K562 (cell line): ENCODE measurements around the gene NEK2. TPM values are rescaled to one million over a fixed set of nuclear protein-coding genes. Genes with fewer than 3 reads are reported as not detected.

Experiments used
- BCL6 ChIP-seq: fragments of 250-450 bp; sonication (Bioruptor Pico); IDR thresholded peaks from 2 replicates; pipeline ENCODE4 v1.4.0; 2020
- CBFA2T3 ChIP-seq: fragments of 450-650 bp; IDR thresholded peaks from 2 replicates; pipeline ENCODE4 v1.6.1; 2017
- ELF1 ChIP-seq: fragments of 200-800 bp; sonication (Bioruptor generic); IDR thresholded peaks from 2 replicates; pipeline ENCODE4 v1.6.1; 2016; ENCODE audit warnings: missing genetic modification characterization, missing compliant biosample characterization
- HMG20A ChIP-seq: fragments of 450-650 bp; formaldehyde crosslinking; conservative IDR thresholded peaks from 2 replicates; pipeline ENCODE4 v1.4.0; 2020; ENCODE audit warnings: mild to moderate bottlenecking, mixed read lengths
- KDM4B ChIP-seq, 2 experiments: fragments of 450-650 bp in 1 of 2; sonication (generic) in 1 of 2; IDR thresholded peaks; 2 replicates each; pipeline ENCODE4 v1.6.1; 2016 to 2017; ENCODE audit warnings: borderline replicate concordance in 2 of 2, antibody characterized with exemption in 1 of 2, low read depth in 1 of 2, mild to moderate bottlenecking in 1 of 2
- MBD2 ChIP-seq: sonication (generic); IDR thresholded peaks from 2 replicates; pipeline ENCODE4 v1.6.1; 2016; ENCODE audit warnings: low read depth, borderline replicate concordance
- NBN ChIP-seq: fragments of 450-650 bp; IDR thresholded peaks from 2 replicates; pipeline ENCODE4 v1.6.1; 2016; ENCODE audit warnings: low read depth, mild to moderate bottlenecking
- NEUROD1 ChIP-seq: fragments of 150-350 bp; IDR thresholded peaks from 2 replicates; pipeline ENCODE4 v1.6.1; 2014; ENCODE audit warnings: borderline replicate concordance, low read length, low read depth; ENCODE audit not compliant: partially characterized antibody
- PHF20 ChIP-seq: fragments of 450-650 bp; IDR thresholded peaks from 2 replicates; pipeline ENCODE4 v1.6.1; 2018; ENCODE audit not compliant: partially characterized antibody
- PRMT5 ChIP-seq: sonication (generic); formaldehyde crosslinking; IDR thresholded peaks from 2 replicates; pipeline ENCODE4 v1.5.0; 2020; ENCODE audit warnings: missing genetic modification reagents
- RBM17 ChIP-seq: fragments of 200-400 bp; formaldehyde crosslinking; IDR thresholded peaks from 2 replicates; pipeline ENCODE4 v1.6.1; 2017; ENCODE audit warnings: low read depth, mild to moderate bottlenecking, low read length, borderline replicate concordance
- SRF ChIP-seq, 2 experiments: fragments of 250-450, 450-650 bp in 1 of 2; sonication (Bioruptor Pico) in 1 of 2; sonication (generic) in 1 of 2; formaldehyde crosslinking; IDR thresholded peaks; 2 replicates each; pipeline versions ENCODE4 v1.5.0 to v1.5.1; 2020 to 2022; ENCODE audit warnings: mild to moderate bottlenecking in 1 of 2, missing genetic modification reagents in 1 of 2
- TAF7 ChIP-seq: fragments of 450-650 bp; IDR thresholded peaks from 2 replicates; pipeline ENCODE4 v1.6.1; 2016; ENCODE audit warnings: missing genetic modification characterization, missing compliant biosample characterization
- TEAD2 ChIP-seq: fragments of 450-650 bp; IDR thresholded peaks from 2 replicates; pipeline ENCODE4 v1.6.1; 2016; ENCODE audit warnings: missing genetic modification characterization, control low read depth, missing compliant biosample characterization
- TEAD4 ChIP-seq, 2 experiments: sonication (generic) in 1 of 2; formaldehyde crosslinking in 1 of 2; IDR thresholded peaks; 2 replicates each; pipeline versions ENCODE4 v1.6.1 to v1.8.0; 2012 to 2022; ENCODE audit warnings: borderline replicate concordance in 1 of 2, inconsistent platforms in 1 of 2, low read length in 1 of 2, mild to moderate bottlenecking in 1 of 2, missing genetic modification reagents in 1 of 2
- ZBTB33 ChIP-seq: sonication (generic); formaldehyde crosslinking; IDR thresholded peaks from 2 replicates; pipeline ENCODE4 v1.8.1; 2023; ENCODE audit warnings: mild to moderate bottlenecking, missing genetic modification reagents
- ZNF407 ChIP-seq: fragments of 450-650 bp; IDR thresholded peaks from 2 replicates; pipeline ENCODE4 v1.6.1; 2016; ENCODE audit warnings: low read depth
- ZZZ3 ChIP-seq: fragments of 450-650 bp; IDR thresholded peaks from 2 replicates; pipeline ENCODE4 v1.6.1; 2016; ENCODE audit warnings: antibody characterized with exemption, mild to moderate bottlenecking, moderate library complexity
- polyA plus RNA-seq, 8 experiments: library from polyadenylated mRNA; depleted of rRNA in 4 of 8; stranded (reverse) in 5 of 8; unstranded in 3 of 8; fragments of >200 nt; fragmentation: Nextera tagmentation in 2 of 8; fragmentation: Illumina TruSeq in 1 of 8; extraction: Ambion mirVana in 2 of 8; extraction: Trizol in 1 of 8; gene quantifications; 2 replicates each; pipeline versions ENCODE4 v1.2.1 to v1.2.3, GENCODE V29; 2011 to 2014; ENCODE audit warnings: inconsistent platforms in 1 of 8, missing spikeins in 1 of 8
- total RNA-seq, 7 experiments: library from RNA; depleted of rRNA in 6 of 7; stranded (reverse); fragments of >200 nt in 6 of 7; fragmentation: Illumina TruSeq in 2 of 7; extraction: Trizol in 2 of 7; gene quantifications; 2 replicates each; pipeline versions ENCODE4 v1.2.1 to v1.2.3, GENCODE V29; 2011 to 2021; ENCODE audit warnings: low replicate concordance in 1 of 7
- TF ChIP-seq, protein P1 (sequence below): IDR thresholded peaks from 2 replicates; pipeline ENCODE4 v1.6.1; 2011; ENCODE audit not compliant: insufficient read length; ENCODE audit errors: extremely low read depth

The NEK2 gene
- total and polyA plus RNA-seq, 9 of the 15 experiments (the other 6 are each of a cell fraction or from before 2014, with no cell fraction given), result 30.0 to 74.7 (median 66.4) TPM

DNA sequence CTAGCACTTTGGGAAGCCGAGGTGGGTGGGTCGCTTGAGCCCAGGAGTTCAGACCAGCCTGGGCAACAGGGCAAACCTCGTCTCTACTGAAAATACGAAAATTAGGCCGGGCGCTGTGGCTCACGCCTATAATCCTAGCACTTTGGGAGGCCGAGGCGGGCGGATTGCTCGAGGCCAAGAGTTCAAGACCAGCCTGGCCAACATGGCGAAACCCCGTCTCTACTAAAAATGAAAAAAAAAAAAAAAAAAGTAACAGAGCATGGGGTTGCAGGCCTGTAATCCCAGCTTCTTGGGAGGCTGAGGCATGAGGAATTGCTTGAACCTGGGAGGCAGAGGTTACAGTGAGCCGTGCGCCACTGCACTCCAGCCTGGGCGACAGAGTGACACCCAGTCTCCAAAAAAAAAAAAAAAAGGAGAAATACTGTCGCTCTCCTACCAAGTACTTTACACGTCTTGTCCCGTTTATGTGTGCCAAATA, 724 bp upstream of the NEK2 start (continued):
- no peak for TF ChIP-seq ZNF407
- no peak for TF ChIP-seq NEUROD1
- no peak; the same call in 1 of the 2 replicates for TF ChIP-seq NBN
- TF ChIP-seq SRF (CRISPR knock-in tag; IDR thresholded peaks at IDR 0.05), result no peak
- no peak for TF ChIP-seq CBFA2T3
- TF ChIP-seq KDM4B (IDR thresholded peaks at IDR 0.05; ENCODE audit: borderline replicate concordance in 2 of 2, low read depth in 1 of 2), result no peak
- no peak for TF ChIP-seq ZZZ3
- TF ChIP-seq ELF1 (tag), result no peak
- no peak for TF ChIP-seq TEAD4 (IDR thresholded peaks at IDR 0.05; ENCODE audit: low read length)
- no peak for TF ChIP-seq TEAD4 (CRISPR knock-in tag; IDR thresholded peaks at IDR 0.05; ENCODE audit: borderline replicate concordance)
- no peak for TF ChIP-seq BCL6 (CRISPR knock-in tag)
- TF ChIP-seq PHF20, result peak; percentile 7
- TF ChIP-seq, protein P1, sequence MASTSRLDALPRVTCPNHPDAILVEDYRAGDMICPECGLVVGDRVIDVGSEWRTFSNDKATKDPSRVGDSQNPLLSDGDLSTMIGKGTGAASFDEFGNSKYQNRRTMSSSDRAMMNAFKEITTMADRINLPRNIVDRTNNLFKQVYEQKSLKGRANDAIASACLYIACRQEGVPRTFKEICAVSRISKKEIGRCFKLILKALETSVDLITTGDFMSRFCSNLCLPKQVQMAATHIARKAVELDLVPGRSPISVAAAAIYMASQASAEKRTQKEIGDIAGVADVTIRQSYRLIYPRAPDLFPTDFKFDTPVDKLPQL, result no peak
- TF ChIP-seq TAF7 (tag), result peak; percentile 38; the same call in 1 of the 2 replicates
- TF ChIP-seq RBM17, result no peak
- no peak for TF ChIP-seq ZBTB33 (CRISPR knock-in tag)
- TF ChIP-seq PRMT5 (CRISPR knock-in tag), result no peak
- TF ChIP-seq HMG20A (CRISPR knock-in tag), result no peak
- no peak for TF ChIP-seq MBD2
- no peak for TF ChIP-seq TEAD2 (tag)
